Activated naive CD4-positive, alpha-beta T cell treated with anti-CD3 and anti-CD28 coated beads, Interleukin-2, amount 50 U/mL, for 72 hours (primary cell): ENCODE measurements around the gene BST1. TPM values are rescaled to one million over a fixed set of nuclear protein-coding genes. Genes with fewer than 3 reads are reported as not detected.
"Not testable (repeated sequence)": the region's sequence is repeated elsewhere in the genome, so short reads cannot be mapped to it uniquely, and the experiment has no call there.

ENCODE experiments used
- ATAC-seq, 2 donors: fragments of 150-1000 bp; cut with Tn5 transposase; 2 replicates each; pipeline ENCODE4 v1.10.0; 2021; ENCODE audit warnings: mild to moderate bottlenecking in 2 of 2, moderate library complexity in 2 of 2
- DNase-seq, 2 donors: peaks; one replicate each; pipeline ENCODE4 v3.0.0; 2021 to 2022; ENCODE audit warnings: low spot score in 2 of 2
- H3K27ac Mint-ChIP-seq, 2 donors: one replicate each; pipeline ENCODE4 v1.8.0; 2022; ENCODE audit warnings: mild to moderate bottlenecking in 2 of 2, mixed read lengths in 2 of 2
- H3K36me3 Mint-ChIP-seq, 2 donors: one replicate each; pipeline ENCODE4 v1.8.0; 2022; ENCODE audit warnings: mixed read lengths in 2 of 2
- H3K9me3 Mint-ChIP-seq, 2 donors: one replicate each; pipeline ENCODE4 v1.8.0; 2022; ENCODE audit warnings: mixed read lengths in 2 of 2
- total RNA-seq, 2 donors: library from RNA; stranded (reverse); gene quantifications; one replicate each; pipeline ENCODE4 v1.2.3, GENCODE V29; 2022

The BST1 gene
- total RNA-seq, 2 donors from 2014 or later, result 0.39 to 0.82 TPM

DNA sequence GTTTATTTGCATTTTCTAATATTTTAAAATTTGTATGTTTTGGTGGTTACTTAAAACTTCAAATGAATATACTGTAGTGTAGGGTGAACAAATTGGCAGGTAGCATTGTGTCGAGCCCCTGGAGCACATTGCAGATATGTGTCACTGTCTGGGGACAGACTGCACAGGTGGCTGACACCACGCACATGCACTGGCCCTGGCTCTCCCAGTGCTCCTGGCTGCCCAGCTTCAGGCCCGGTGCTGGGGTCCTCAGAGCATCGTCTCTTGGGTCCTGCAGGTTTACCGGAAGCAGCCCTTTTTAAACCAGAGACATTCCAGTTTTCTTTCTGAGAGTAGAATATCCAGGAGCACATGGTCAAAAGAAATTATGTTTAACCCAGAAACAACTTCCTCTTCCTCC is 15.6 kb downstream of the BST1 start:
- no peaks in the 10 kb centered on the region for H3K9me3 Mint-ChIP-seq
- ATAC-seq, result no peak
- no peak overlapping the region for H3K27ac Mint-ChIP-seq
- no peaks in the 10 kb centered on the region for H3K36me3 Mint-ChIP-seq
- no peak for DNase-seq

DNA sequence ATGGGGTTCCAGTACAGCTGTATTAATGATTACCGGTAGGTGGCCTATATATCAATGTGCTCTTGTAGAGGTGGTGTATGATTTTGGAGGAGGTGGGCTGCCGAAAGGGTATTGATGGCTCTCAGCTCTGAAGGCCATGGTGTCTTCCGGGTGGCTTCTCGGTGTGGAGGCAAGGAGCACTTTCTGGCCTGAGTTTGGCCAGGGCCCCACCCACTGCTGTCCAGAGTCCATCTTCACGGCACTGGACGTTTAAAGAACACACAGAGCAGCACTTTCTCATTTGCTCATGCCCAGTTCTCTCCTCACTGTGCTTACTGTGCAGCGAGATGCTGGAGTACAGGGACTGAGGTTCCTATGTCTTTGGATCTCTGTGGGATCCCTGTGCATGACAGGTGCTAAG is 16.1 kb downstream of the BST1 start:
- H3K36me3 Mint-ChIP-seq, result no peaks in the 10 kb centered on the region
- no peak overlapping the region for H3K27ac Mint-ChIP-seq
- ATAC-seq (no peak), DNase-seq (no peak)
- H3K9me3 Mint-ChIP-seq, result no peaks in the 10 kb centered on the region

DNA sequence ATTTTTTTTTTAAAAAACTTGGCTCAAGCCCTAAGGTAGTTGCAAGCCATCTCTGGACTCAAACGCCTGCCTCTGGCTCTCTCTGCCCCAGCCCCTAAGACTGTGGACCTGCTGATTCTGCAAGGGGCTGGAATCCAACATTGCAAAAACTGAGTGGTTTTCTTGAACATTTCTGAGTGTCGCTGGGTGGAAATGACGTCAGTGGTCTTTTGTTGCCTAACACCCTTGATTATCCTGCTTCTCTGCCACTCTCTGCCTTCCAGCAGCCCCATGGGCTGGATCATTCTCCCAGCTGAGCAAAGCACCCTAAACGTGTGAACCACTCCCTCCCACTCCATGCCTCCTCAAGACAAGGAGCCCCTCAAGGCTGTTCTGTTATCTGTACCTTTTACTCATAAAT is 16.6 kb downstream of the BST1 start:
- H3K27ac Mint-ChIP-seq, result no peak overlapping the region
- H3K9me3 Mint-ChIP-seq, result no peaks in the 10 kb centered on the region
- ATAC-seq, result no peak
- no peak for DNase-seq
- no peaks in the 10 kb centered on the region for H3K36me3 Mint-ChIP-seq

- DNase-seq, result no peak
- no peaks in the 10 kb centered on the region for H3K9me3 Mint-ChIP-seq
- no peaks in the 10 kb centered on the region for H3K36me3 Mint-ChIP-seq
- ATAC-seq, result no peak
- H3K27ac Mint-ChIP-seq, result no peak overlapping the region
These were observed 18.0 kb downstream of the BST1 start for GRCh38 chr4:15720851-15721250.

DNA sequence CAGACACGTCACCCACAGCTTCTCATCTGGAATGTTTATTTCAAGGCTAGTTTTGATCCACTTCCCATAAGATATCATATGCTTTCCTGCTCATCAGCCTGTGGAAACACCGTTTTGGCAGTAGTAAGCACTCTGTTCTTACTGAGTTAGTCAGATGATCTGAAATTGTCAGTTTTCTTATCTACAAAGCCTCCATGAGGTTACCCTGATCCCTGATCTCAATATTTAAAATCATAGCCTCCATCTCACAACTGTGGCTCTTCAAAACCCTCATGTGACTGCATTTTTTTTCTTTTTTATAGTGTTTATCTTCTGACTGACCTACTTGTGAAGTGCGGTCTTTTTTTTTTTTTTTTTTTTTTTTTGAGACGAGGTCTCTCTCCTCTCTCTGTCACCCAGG is 22.7 kb downstream of the BST1 start:
- Mint-ChIP-seq H3K27ac (no peak overlapping the region), H3K36me3 (no peaks in the 10 kb centered on the region), H3K9me3 (no peaks in the 10 kb centered on the region)
- no peak for DNase-seq
- ATAC-seq, result no peak

DNA sequence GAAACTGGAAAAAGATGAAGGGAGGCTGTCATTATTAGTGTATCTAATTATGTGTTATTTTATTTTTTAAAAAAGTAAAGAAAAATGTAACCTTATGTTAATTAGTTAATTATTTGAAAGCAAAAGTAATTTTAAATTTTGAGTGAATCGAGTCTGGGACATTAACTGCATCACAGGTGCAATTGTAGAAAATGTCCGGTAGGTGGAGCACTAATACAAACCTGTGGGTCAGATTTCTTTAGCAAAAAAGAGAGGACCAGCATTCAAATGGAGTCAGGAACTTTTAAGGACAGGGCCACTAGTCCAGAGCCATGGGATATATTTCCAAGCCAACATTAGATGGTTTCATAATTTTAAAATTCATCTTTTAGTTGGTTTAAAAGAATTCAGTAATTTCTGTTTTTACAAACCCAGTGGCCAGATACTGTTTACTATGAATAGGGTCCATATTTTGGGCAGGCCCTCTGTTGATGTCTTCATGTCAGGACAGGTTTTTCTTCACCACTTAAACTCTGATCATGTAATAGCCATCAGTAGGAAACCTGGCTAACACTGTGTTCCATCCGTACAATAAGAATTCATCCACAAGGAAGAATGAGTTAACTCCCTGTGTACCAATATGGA is 27.2 kb downstream of the BST1 start:
- no peak for ATAC-seq
- no peak for DNase-seq
- Mint-ChIP-seq H3K9me3 (no peaks in the 10 kb centered on the region), H3K27ac (no peak overlapping the region), H3K36me3 (peaks cover 0 to 5% of the 10 kb centered on the region in 2 donors)

DNA sequence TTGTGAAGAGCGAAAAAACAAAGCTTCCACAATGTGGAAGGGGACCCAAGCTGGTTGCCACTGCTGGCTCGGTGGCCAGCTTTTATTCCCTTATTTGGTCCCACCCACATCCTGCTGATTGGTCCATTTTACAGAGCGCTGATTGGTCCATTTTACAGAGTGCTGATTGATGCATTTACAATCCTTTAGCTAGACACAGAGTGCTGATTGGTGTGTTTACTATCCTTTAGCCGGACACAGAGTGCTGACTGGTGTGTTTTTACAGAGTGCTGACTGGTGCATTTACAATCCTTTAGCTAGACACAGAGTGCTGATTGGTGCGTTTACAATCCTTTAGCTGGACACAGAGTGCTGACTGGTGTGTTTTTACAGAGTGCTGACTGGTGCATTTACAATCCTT is 30.2 kb downstream of the BST1 start:
- not testable (repeated sequence) for DNase-seq, H3K9me3 Mint-ChIP-seq, ATAC-seq, H3K27ac Mint-ChIP-seq
- H3K36me3 Mint-ChIP-seq, result peaks cover 0 to 13% of the 10 kb centered on the region in 2 donors

DNA sequence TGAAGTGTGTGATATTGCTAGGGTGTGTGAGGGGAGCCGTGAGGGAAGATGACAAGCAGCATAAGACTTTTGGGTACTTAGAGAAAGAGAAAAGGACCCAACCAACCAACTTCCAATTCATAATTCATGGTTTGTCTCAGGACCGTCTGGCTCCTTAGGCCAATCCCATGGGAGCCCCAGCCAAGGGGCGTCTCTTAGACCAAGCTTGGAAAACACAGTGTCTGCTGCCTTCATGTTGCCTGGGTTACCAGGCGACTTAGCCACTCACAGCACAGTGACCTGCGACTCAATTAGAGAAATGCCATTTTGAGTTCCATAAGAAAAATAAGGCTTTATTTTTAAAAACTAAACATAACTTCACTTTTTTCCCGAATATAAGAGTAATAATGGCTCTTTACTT is 32.7 kb downstream of the BST1 start:
- no peak for ATAC-seq
- DNase-seq, result no peak
- no peak overlapping the region for H3K27ac Mint-ChIP-seq
- peaks cover 0 to 26% of the 10 kb centered on the region in 2 donors for H3K36me3 Mint-ChIP-seq
- H3K9me3 Mint-ChIP-seq, result peaks cover 0 to 5% of the 10 kb centered on the region in 2 donors

GRCh38 chr4:15736514-15737050 is 33.7 kb downstream of the BST1 start:
- no peak for ATAC-seq
- Mint-ChIP-seq H3K27ac (no peak overlapping the region), H3K36me3 (peaks cover 5 to 33% of the 10 kb centered on the region in 2 donors), H3K9me3 (peaks cover 0 to 10% of the 10 kb centered on the region in 2 donors)
- DNase-seq, result no peak

DNA sequence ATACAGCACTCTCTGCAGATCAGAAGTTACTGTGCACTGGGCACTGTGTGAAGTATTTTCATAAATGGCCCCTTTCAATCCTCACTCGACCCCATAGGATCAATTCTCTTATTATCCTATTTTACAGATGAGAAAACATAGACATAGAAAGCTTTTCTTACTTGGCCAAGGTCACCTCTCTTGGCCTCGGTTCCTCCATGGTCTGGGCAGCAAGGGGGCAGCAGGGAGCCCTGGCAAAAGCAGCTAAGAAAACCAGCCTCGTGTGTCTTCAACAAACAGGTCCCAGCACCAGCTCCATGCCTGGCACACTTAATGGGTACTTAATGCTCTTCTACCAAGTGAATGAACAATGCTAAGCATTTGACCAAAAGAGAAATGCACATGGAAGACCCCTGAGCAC is 34.4 kb downstream of the BST1 start:
- DNase-seq, result no peak
- ATAC-seq, result no peak
- Mint-ChIP-seq H3K36me3 (peaks cover 10 to 40% of the 10 kb centered on the region in 2 donors), H3K27ac (no peak overlapping the region), H3K9me3 (peaks cover 1 to 12% of the 10 kb centered on the region in 2 donors)

GRCh38 chr4:15738877-15739276 is 36.0 kb downstream of the BST1 start:
- H3K36me3 Mint-ChIP-seq, result peaks cover 21 to 46% of the 10 kb centered on the region in 2 donors
- peak; percentile 64 to 96 for ATAC-seq
- H3K27ac Mint-ChIP-seq, result no peak overlapping the region
- DNase-seq, result no peak
- H3K9me3 Mint-ChIP-seq, result peaks cover 7 to 25% of the 10 kb centered on the region in 2 donors

DNA sequence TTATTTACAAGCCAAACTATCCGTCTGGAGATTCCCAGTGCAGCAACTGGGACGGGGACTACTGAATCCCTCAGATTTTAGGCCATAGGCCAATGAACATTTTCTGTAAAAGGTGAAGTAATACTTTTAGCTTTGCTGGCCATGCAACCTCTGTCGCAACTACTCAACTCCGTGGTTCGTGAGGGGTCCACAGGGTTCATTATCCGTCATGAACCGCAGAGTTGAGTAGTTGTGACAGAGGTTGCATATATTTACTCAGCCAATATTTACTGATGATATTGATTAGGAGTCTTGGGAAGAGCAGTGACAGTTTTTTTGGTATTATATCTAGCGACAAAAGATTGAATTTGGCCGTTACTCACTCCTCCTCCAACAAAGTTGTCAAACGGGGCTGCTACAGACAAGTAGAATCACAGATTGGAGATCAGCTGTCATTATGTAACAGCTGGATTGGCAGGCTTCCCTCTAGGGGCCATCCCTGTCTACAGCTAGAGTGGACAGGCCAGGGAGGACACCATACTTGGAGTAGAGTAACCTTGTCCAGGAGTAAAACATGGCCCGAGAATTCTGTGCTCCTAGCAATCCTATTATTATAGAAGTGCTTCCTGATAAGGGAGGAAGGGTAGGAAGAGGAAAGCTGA is 38.0 kb downstream of the BST1 start:
- ATAC-seq, result no peak
- Mint-ChIP-seq H3K9me3 (peaks cover 8 to 30% of the 10 kb centered on the region in 2 donors), H3K36me3 (peaks cover 23 to 46% of the 10 kb centered on the region in 2 donors), H3K27ac (no peak overlapping the region)
- DNase-seq, result no peak

GRCh38 chr4:15742083-15742582 is 39.3 kb downstream of the BST1 start:
- DNase-seq (no peak), ATAC-seq (no peak)
- H3K36me3 Mint-ChIP-seq, result peaks cover 28 to 59% of the 10 kb centered on the region in 2 donors
- H3K9me3 Mint-ChIP-seq, result peaks cover 13 to 39% of the 10 kb centered on the region in 2 donors
- H3K27ac Mint-ChIP-seq, result no peak overlapping the region

GRCh38 chr4:15742637-15743036 is 39.8 kb downstream of the BST1 start:
- peaks cover 13 to 44% of the 10 kb centered on the region in 2 donors for H3K9me3 Mint-ChIP-seq
- ATAC-seq, result no peak
- peaks cover 28 to 56% of the 10 kb centered on the region in 2 donors for H3K36me3 Mint-ChIP-seq
- no peak for DNase-seq
- no peak overlapping the region for H3K27ac Mint-ChIP-seq

DNA sequence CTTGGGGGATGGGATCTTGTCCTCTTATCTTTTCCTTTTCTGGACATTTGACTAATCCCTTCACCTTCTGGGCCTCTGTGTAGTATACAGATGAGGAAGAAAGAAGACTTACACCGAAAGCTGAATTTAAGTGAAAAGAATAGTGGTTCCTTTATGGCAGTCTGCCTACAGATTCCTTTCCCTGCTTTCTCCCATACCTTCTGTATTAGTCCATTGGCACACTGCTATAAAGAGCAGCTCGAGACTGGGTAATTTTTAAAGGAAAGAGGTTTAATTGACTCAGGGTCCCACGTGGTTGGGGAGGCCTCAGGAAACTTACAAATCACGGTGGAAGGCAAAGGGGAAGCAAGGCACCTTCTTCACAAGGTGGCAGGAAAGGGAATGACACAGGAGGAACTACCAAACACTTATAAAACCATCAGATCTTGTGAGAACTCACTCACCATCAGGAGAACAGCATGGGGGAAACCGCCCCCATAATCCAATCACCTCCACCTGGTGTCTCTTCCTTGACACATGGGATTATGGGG is 41.2 kb downstream of the BST1 start:
- Mint-ChIP-seq H3K36me3 (peaks cover 28 to 52% of the 10 kb centered on the region in 2 donors), H3K27ac (no peak overlapping the region), H3K9me3 (peaks cover 13 to 49% of the 10 kb centered on the region in 2 donors)
- DNase-seq (no peak), ATAC-seq (no peak)

DNA sequence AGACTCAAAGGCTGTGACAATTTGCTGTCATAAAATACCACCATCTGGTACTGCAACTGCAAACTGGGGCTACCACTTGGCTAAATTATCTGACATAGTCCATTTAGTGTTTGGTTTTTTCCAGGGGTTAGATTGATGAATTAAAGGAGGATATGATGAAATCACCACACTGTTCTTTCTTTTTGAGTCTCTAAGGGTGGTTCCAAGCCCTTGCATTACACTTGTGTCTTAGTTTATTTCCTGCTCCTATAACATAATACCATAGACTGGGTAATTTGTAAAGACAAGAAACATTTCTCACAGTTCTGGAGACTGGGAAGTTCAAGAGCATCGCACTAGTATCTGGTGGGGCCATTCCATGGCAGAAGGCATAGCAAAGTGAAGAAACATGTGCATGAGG is 43.2 kb downstream of the BST1 start:
- H3K36me3 Mint-ChIP-seq, result peaks cover 25 to 36% of the 10 kb centered on the region in 2 donors
- DNase-seq (no peak), ATAC-seq (peak in 1 of 2 donors; percentile 48)
- H3K27ac Mint-ChIP-seq, result no peak overlapping the region
- peaks cover 13 to 45% of the 10 kb centered on the region in 2 donors for H3K9me3 Mint-ChIP-seq

GRCh38 chr4:15749001-15749400 is 46.1 kb downstream of the BST1 start:
- ATAC-seq, result no peak
- Mint-ChIP-seq H3K36me3 (peaks cover 7 to 14% of the 10 kb centered on the region in 2 donors), H3K9me3 (peaks cover 6 to 29% of the 10 kb centered on the region in 2 donors), H3K27ac (no peak overlapping the region)
- DNase-seq, result no peak
